ENCODE results near the gene BDKRB1. TPM values are rescaled to one million over a fixed set of nuclear protein-coding genes. Genes with fewer than 3 reads are reported as not detected.

Gene BDKRB1
- total and polyA plus RNA-seq, 11 donors, result 0.08 to 1.7 (median 0.79) TPM; not detected in 7

DNA sequence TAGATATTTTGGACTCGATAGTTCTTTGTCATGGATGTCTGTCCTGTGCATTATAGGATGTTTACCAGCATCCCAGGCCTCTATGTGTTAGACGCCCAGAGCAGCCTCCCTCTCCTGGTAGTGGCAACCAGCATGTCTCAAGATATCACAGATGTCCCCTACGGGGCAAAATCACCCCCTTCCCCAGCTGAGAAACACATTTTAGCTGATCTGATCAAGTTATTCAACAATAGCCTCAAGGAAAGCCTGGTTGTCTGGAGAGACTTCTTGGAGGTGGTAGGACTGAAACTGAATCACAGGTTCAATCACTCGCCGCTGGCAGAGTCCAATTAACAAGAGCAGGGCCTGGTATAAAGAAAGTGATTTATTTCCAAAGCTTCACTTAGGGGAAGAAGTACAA, 17.6 kb downstream of the BDKRB1 start:
- intact Hi-C loops (cut with DNase I), result loop anchor here in 8 of 10 donors (2.0 to 10.0 kb wide), 7 partner anchors 171 to 709 kb away; no protein-coding TSS in a partner anchor
- Histone ChIP-seq H3K4me1 (peaks cover 0 to 8% (median 0%) of the 10 kb centered on the region in 12 donors), H3K4me3 (no peak overlapping the region), H3K27me3 (no peaks in the 10 kb centered on the region), H3K36me3 (no peaks in the 10 kb centered on the region), H3K27ac (no peak overlapping the region), H3K9me3 (peaks cover 0 to 33% (median 10%) of the 10 kb centered on the region in 12 donors)
- WGBS, 4 donors, result 82 to 89% (median 88%) methylated on average over 5 of the region's 5 CpGs
- DNase-seq (no peak), ATAC-seq (no peak)
- no peak for TF ChIP-seq CTCF (IDR thresholded peaks at IDR 0.05)
- no peak for TF ChIP-seq POLR2A (IDR thresholded peaks at IDR 0.05)

DNA sequence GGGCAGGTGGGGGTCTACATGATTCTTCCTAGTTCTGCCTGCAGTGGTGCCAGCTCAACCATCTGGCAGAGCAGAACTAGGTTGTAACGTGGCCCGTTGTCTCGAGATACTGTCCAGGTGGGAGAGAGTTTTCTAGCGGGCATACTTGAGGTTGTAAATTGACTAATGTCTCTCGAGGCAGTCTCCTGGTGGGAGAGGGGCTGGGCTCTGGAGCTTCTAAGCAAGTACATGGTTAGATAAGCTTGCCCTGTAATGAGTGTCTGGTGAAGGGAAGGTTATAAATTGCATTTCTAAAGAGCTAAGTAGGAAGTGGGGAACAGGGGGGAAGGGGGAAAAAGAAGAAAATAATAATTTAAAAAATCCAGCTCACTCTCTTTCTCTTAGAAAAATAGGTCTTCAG, 18.1 kb downstream of the BDKRB1 start:
- WGBS, 4 donors, result 67 to 86% (median 74%) methylated on average over 5 of the region's 5 CpGs
- intact Hi-C loops (cut with DNase I), result loop anchor here in 8 of 10 donors (2.0 to 10.0 kb wide), 7 partner anchors 171 to 709 kb away; no protein-coding TSS in a partner anchor
- H3K4me1 ChIP-seq, result peaks cover 0 to 8% (median 0%) of the 10 kb centered on the region in 12 donors
- no peaks in the 10 kb centered on the region for H3K36me3 ChIP-seq
- no peak overlapping the region for H3K27ac ChIP-seq
- ATAC-seq (no peak), DNase-seq (no peak)
- TF ChIP-seq POLR2A (IDR thresholded peaks at IDR 0.05), result no peak
- TF ChIP-seq CTCF (IDR thresholded peaks at IDR 0.05), result no peak
- peaks cover 0 to 37% (median 10%) of the 10 kb centered on the region in 12 donors for H3K9me3 ChIP-seq
- no peaks in the 10 kb centered on the region for H3K27me3 ChIP-seq
- H3K4me3 ChIP-seq, result no peak overlapping the region

DNA sequence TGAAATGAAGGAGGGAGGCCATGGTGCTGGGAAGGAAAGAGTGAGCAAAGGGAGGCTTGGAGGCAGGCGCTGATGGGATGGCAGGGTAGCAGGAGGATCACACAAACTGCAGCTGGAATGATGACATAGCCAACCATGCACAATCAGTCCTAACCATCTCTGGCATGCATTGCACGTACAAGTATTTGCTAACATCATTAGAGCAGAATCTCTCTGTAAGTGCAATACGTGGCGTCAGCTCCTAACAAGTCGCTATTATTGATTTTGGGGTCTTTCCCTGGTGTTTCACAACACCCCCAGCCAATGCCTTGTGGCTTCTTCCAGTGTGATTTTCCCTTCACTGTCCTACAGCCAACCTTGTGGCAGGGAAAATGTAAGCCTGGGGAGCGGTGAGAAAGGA, 18.5 kb downstream of the BDKRB1 start:
- DNase-seq, result no peak
- 71 to 82% (median 75%) methylated on average over 6 of the region's 6 CpGs for WGBS, 4 donors
- intact Hi-C loops (cut with DNase I), result loop anchor here in 8 of 10 donors (2.0 to 10.0 kb wide), 7 partner anchors 172 to 710 kb away; no protein-coding TSS in a partner anchor
- no peak for ATAC-seq
- H3K4me1 ChIP-seq, result peaks cover 0 to 8% (median 0%) of the 10 kb centered on the region in 12 donors
- TF ChIP-seq CTCF (IDR thresholded peaks at IDR 0.05), result no peak
- TF ChIP-seq POLR2A (IDR thresholded peaks at IDR 0.05), result no peak
- H3K27me3 ChIP-seq, result no peaks in the 10 kb centered on the region
- peaks cover 0 to 37% (median 10%) of the 10 kb centered on the region in 12 donors for H3K9me3 ChIP-seq
- no peak overlapping the region for H3K27ac ChIP-seq
- H3K4me3 ChIP-seq, result no peak overlapping the region
- H3K36me3 ChIP-seq, result no peaks in the 10 kb centered on the region

DNA sequence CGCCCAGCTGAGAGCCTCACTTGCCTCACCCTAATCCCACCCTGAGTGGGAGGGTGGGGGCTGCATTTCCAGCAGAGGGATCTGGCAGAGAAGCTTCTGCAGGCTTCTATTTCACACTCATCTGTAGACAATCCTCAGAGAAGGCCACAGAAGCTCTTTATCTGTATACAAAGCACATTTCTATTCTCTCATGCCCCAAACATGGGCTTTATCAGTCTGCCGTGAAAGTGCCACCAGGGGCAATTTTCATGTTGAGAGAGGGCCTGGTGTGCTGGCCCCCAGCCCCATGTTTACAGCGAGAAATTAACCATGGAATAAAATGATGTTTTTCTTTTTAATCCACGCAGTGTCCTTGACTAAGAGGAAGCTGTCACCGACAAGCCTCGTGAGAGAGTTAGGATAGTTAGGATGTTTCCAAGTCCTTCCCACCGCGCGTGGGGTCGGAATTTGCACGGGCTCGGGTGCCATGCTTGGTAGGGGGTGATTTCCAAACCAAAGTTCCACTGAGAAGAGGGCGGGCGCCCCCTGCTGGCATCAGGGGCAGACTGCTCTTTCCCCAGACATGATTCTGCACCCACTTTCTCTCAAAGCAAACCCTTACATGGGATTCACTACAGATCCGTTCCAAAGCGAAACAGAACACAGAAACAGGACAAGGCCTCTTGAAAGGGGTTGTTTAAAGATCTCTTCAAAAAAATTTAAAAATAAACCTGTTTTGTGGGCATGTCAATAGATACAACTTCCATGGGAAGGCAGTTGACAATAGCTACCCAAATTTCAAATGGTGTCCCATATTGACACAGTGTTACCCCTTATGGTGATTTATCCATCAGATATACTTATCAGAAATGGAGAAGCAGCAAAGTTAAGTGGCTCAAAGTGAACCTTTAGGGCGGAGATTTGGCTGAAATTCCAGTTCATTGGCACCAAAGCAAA, 19.4 kb downstream of the BDKRB1 start:
- WGBS, 4 donors, result 18 to 24% (median 21%) methylated on average over 17 of the region's 17 CpGs
- Histone ChIP-seq H3K4me1 (peaks cover 0 to 8% (median 0%) of the 10 kb centered on the region in 12 donors), H3K9me3 (peaks cover 0 to 37% (median 10%) of the 10 kb centered on the region in 12 donors), H3K4me3 (no peak overlapping the region), H3K27me3 (no peaks in the 10 kb centered on the region), H3K36me3 (no peaks in the 10 kb centered on the region), H3K27ac (no peak overlapping the region)
- intact Hi-C loops (cut with DNase I), result loop anchor here (1.0 to 10.0 kb wide), 11 partner anchors 173 to 718 kb away; no protein-coding TSS in a partner anchor
- ATAC-seq (peak in 3 of 4 donors; percentile 58 to 69 (median 64)), DNase-seq (peak; percentile 51 to 78 (median 58))
- TF ChIP-seq POLR2A (IDR thresholded peaks at IDR 0.05) (no peak), CTCF (IDR thresholded peaks at IDR 0.05) (peak; percentile 83 to 96 (median 90))
